ENCODE data around the gene ABCB8. TPM values are rescaled to one million over a fixed set of nuclear protein-coding genes. Genes with fewer than 3 reads are reported as not detected.

Gene ABCB8
- total and polyA plus RNA-seq, 2 of the 8 experiments (the other 6 are each of a cell fraction or from before 2014, with no cell fraction given): 17.7 to 27.0 TPM

DNA sequence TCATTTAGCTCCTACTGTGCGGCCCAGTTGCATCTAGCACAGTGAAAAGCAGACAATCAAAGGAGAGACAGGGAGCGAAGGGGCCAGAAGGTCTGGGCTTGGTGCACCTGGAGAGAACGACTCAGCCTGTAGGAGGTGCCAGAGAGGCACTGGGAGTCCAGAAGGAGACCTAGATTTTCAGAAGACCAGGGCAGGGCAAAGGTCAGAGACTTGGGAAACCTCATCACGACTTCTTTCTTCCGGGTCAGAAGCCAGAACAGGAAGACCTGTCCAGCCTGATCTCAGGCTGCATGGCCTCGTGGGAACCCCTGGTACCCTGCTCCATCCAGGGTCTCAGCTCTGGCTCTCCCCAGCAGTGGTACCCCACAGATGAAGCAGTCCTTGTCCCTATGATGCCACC lies 63.2 kb downstream of the ABCB8 start:
- peaks cover 12% of the 10 kb centered on the region; the same call in 1 of the 2 replicates for H3K23me2 ChIP-seq (ENCODE audit: low read depth, low read length)
- no peak overlapping the region for H2AK5ac ChIP-seq (ENCODE audit: low read depth, low read length)
- DNase-seq (ENCODE audit: low read depth in 1 of 2, low spot score in 2 of 2) (peak in 1 of 2 experiments; percentile 74), FAIRE-seq (no peak)
- no peak overlapping the region for H3K9ac ChIP-seq (replicated peaks in 1 of 4; ENCODE audit: extremely low read depth in 1 of 4, low read depth in 3 of 4, low read length in 3 of 4)
- H3K27me3 ChIP-seq (replicated peaks in 1 of 4; ENCODE audit: control insufficient read depth in 3 of 4, extremely low read depth in 1 of 4, insufficient read depth in 3 of 4, low read length in 3 of 4): peaks cover 0 to 21% (median 9%) of the 10 kb centered on the region in 4 experiments; a peak in 6 of 7 replicates
- H2BK12ac ChIP-seq (ENCODE audit: low read depth, low read length): no peak overlapping the region
- peaks cover 11 to 82% of the 10 kb centered on the region in 2 experiments; a peak in 3 of 4 replicates for H3K79me2 ChIP-seq (ENCODE audit: control insufficient read depth in 1 of 2, insufficient read depth in 2 of 2, low read length in 2 of 2)
- H3K9me3 ChIP-seq (ENCODE audit: insufficient read depth in 2 of 2, low read depth in 1 of 2, low read length in 1 of 2): no peaks in the 10 kb centered on the region
- no peak overlapping the region for H3K4me3 ChIP-seq (ENCODE audit: extremely low read depth in 1 of 4, insufficient read depth in 2 of 4, low read depth in 3 of 4, low read length in 4 of 4)
- H2BK120ac ChIP-seq (replicated peaks; ENCODE audit: low read depth, low read length): no peak overlapping the region
- H3K18ac ChIP-seq (ENCODE audit: extremely low read depth, low read length): no peak overlapping the region
- H2AFZ ChIP-seq (ENCODE audit: low read length): no peak overlapping the region
- H2BK15ac ChIP-seq (ENCODE audit: low read length): no peak overlapping the region
- ChIA-PET POLR2A (ENCODE audit: partially characterized antibody) (interaction anchor here (0.7 to 4.9 kb wide), 2 partner anchors 14 to 40 kb away, joined by 3 to 33 read pairs; no protein-coding TSS in a partner anchor), CTCF (ENCODE audit: partially characterized antibody) (interaction anchor here (0.8 to 15.1 kb wide), 22 partner anchors 14 to 182 kb away, joined by 3 to 448 read pairs (median 5); no protein-coding TSS in a partner anchor)
- H3K4me1 ChIP-seq (replicated peaks in 1 of 4; ENCODE audit: control insufficient read depth in 3 of 4, insufficient read depth in 4 of 4, low read length in 3 of 4): peaks cover 3 to 30% (median 20%) of the 10 kb centered on the region in 4 experiments
- WGBS, 2 experiments (ENCODE audit: extremely low coverage in 1 of 2, insufficient coverage in 1 of 2, insufficient read length in 1 of 2, insufficient replicate concordance in 2 of 2, low coverage in 1 of 2, low lambda C conversion rate in 2 of 2, missing lambda C conversion rate in 1 of 2): 69% methylated on average over 6 of the region's 6 CpGs; no CpG with 5 or more reads in 1 of the 2 experiments
- H3K4me2 ChIP-seq (ENCODE audit: insufficient read depth in 1 of 2, low read depth in 2 of 2, low read length in 2 of 2): no peak overlapping the region
- no peak overlapping the region for H4K91ac ChIP-seq (replicated peaks; ENCODE audit: insufficient read length, low read length)
- H4K8ac ChIP-seq (ENCODE audit: extremely low read depth, insufficient read depth, low read length): no peak overlapping the region
- H3K27ac ChIP-seq (ENCODE audit: low read depth, low read length): no peak overlapping the region
- no peaks in the 10 kb centered on the region for H3K36me3 ChIP-seq (ENCODE audit: control insufficient read depth in 2 of 4, insufficient read depth in 4 of 4, low read length in 3 of 4)
- H3K4ac ChIP-seq (replicated peaks; ENCODE audit: insufficient read length, low read depth, low read length): no peak overlapping the region
- no peak overlapping the region for H3K23ac ChIP-seq (ENCODE audit: insufficient read length)
- H2BK20ac ChIP-seq (ENCODE audit: low read length): no peak overlapping the region
- H2BK5ac ChIP-seq (ENCODE audit: low read depth, low read length): no peak overlapping the region
- no peak overlapping the region for H4K5ac ChIP-seq (ENCODE audit: insufficient read length, low read depth, low read length)
- H3K79me1 ChIP-seq (ENCODE audit: low read depth, low read length): peaks cover 18% of the 10 kb centered on the region; the same call in 1 of the 2 replicates
- H4K20me1 ChIP-seq (replicated peaks in 1 of 2; ENCODE audit: control insufficient read depth in 1 of 2, insufficient read depth in 2 of 2, low read length in 2 of 2): peaks cover 48 to 66% of the 10 kb centered on the region in 2 experiments
- H3K56ac ChIP-seq (replicated peaks; ENCODE audit: insufficient read length, low read depth, low read length): no peak overlapping the region
- no peak overlapping the region for H3K14ac ChIP-seq (ENCODE audit: insufficient read length)
- TF ChIP-seq, protein P1, sequence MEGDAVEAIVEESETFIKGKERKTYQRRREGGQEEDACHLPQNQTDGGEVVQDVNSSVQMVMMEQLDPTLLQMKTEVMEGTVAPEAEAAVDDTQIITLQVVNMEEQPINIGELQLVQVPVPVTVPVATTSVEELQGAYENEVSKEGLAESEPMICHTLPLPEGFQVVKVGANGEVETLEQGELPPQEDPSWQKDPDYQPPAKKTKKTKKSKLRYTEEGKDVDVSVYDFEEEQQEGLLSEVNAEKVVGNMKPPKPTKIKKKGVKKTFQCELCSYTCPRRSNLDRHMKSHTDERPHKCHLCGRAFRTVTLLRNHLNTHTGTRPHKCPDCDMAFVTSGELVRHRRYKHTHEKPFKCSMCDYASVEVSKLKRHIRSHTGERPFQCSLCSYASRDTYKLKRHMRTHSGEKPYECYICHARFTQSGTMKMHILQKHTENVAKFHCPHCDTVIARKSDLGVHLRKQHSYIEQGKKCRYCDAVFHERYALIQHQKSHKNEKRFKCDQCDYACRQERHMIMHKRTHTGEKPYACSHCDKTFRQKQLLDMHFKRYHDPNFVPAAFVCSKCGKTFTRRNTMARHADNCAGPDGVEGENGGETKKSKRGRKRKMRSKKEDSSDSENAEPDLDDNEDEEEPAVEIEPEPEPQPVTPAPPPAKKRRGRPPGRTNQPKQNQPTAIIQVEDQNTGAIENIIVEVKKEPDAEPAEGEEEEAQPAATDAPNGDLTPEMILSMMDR (IDR thresholded peaks at IDR 0.05; ENCODE audit: control extremely low read depth in 1 of 3, insufficient read depth in 1 of 3, low read depth in 1 of 3, low read length in 3 of 3): peak in 2 of 3 experiments; percentile 78 to 91; a peak in 3 of 4 replicates
